NCI-H748 (cell line): Measurements from ENCODE around the gene TIMP4.
A peak's percentile ranks its signal among the peaks of the same experiment; 100 is the strongest.

ENCODE experiments used
- DNase-seq: peaks from one replicate; lab custom pipeline; 2025; ENCODE audit not compliant: unreplicated experiment; lab: John Stamatoyannopoulos, UW

The TIMP4 gene

DNA sequence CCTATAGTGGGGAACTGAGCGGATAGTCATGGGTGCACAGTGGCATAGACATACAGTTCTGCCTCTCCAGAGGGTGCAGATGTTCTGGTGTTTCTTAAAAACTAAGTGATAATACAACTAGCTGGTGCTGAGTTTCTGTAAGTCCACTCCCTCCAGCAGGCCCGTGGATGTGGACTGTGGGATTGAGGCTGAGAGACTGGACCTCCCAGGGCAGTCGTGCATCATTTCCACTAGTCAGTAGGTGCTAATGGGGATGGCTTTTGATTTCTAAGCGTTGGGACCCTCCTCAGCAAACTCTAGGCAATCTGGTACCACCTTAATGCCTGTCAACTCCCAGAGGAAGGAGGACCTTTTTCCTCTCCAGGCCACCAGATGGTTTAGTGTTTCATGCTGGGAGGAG is 27.3 kb upstream of the TIMP4 start:
- no peak for DNase-seq

DNA sequence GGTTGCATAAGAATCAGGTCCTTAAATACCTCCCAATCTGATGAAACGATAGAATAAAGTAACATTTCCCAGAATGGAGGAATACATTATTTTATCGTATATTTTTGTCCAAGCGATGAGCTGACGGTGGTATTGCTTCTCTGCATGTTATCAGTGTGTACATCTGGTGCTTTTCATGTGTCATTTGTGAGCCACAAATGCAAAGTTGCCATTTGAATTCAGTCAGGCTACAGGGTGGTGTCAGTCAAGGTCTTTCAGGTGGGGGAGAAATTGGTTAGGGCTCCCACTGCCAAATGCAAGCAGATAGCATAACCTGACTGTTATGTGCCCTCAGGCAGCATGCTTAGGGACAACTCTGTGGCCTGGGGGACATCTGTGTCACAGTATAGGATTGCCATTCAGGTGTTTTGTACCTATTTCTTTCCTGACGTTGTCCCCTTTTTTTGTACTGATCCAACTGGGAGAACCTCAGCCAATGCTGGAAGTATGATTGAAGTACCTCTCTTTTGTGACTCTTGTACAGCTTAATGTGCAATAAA is 26.5 kb upstream of the TIMP4 start:
- DNase-seq = no peak

DNA sequence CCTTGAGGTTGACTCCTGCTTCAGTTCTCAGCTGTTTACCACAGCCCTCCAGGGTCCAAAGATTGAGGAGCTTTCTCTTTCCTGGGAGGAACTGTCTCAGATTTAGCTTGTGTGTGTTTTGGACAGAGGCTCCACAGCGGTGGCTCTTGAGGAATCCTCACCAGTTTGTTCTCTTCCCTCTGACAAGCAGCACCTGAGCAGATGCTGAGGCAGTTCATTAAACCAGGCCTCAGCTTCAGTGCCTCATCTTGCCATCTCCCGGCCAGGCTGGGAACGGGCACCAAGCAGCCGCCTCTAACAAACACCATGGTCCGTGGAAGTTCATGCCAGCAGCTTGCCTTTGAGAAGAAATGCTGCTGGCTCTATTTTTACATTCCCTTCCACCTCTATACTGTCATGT is 25.8 kb upstream of the TIMP4 start:
- DNase-seq = no peak

DNA sequence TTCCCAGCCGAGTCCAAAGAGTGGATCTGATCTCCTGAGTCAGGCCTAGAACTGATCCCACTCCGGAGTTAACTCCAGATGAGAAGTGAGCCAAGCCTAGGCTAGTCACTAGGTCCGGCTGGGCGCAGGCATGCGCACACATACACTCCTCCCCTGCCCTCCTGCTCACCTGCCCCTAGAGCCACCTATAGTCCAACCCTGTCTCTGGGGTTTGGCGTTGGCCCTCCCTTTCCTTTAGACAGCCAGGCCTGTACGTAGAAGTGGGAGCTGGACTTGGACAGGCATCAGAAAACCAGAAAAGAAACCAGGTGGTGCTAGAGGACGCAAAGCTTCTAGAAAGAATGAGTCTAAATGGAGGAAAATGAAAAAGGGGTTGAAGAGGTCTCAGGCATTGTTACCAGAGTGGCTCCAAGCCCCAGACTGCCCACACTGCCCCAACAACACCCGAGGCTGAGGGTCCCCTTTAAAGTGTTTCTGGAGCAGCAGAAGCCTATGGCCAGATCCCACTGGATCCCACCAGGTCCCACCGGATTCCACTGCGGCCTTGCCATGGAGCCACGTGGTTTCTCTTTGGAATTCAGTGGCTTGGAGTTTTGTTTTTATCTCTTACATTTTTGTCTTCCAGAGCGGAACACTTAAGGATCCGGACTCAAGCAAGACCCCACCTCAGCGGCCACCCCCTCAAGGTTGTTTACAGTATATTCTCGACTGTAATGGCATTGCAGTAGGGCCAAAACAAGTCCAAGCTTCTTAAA is 24.2 kb upstream of the TIMP4 start:
- DNase-seq = no peak

DNA sequence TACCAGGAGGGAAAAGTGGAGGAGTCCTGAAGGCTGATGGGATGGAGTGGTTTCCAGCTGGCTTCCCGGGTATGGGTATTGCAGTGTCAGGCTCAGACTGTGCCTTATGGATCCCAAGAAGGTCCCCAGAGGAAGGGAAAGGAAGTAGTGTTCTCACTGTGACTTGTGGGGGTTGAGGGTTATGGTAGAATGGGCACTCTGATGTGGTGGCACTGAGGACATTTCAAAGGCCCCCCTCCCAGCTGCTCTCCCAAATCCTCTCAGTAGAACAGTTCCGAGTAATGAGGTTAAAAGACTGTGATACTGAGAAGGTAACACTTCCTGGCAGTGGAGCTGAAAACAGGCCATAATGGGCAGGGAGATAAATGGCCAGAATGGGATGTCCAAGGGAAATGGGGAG is 23.1 kb upstream of the TIMP4 start:
- no peak for DNase-seq

DNA sequence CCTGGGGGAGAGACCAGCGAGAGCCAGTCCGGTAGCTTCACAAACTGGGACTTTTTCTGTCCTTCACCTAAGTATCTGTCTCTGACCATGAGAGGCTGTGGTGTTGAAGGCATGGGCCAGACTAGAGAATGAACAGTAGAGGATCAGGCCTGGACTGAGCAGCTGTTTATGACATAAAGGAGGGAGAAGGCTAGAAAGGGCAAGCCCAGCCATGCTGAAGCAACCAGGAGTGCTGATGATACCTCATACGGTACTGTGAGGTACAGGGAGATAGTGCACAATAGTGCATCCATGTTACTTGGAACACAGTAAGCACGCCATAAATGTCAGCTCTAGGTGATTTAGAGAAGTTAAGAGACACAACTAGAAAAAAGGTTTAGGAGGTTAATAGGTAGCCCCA is 22.6 kb upstream of the TIMP4 start:
- DNase-seq = no peak

DNA sequence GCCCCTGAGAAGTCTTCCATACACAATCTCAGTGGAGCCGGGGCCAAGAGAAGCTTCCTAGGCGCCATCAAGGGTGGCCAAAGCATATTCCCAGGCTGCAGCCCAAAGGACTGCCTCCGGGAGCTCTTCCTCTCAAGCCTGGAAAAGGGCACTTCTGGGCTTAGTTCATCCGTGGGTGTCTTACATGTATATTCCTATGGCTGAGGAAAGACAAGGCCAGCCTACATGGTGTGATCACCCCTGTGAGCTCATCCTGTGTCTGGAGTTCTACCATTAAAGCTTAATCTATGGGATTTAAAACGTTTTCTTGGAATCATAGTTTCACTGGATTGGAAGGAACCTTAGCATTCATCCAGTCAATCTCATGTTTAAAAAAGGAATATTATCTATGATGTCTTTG is 21.9 kb upstream of the TIMP4 start:
- no peak for DNase-seq

DNA sequence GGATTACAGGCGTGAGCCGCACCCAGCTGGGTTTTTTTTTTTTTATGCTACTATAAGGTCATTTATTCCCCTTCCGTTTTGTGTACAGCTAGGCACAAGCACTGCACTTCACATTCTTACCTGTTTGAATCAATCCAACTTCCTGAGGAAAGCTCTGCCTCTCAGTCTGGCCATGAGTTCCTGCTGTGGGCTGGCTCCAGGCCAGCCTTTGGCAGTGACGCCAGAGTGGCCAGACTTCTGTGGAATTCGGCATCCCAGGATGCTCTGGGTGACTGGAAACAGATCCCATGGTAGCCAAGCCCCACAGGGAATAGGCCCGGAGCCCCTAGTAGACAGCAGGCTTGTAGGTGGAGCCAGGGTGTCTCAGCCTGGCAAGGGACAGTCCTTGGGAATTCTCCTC is 21.5 kb upstream of the TIMP4 start:
- no peak for DNase-seq

DNA sequence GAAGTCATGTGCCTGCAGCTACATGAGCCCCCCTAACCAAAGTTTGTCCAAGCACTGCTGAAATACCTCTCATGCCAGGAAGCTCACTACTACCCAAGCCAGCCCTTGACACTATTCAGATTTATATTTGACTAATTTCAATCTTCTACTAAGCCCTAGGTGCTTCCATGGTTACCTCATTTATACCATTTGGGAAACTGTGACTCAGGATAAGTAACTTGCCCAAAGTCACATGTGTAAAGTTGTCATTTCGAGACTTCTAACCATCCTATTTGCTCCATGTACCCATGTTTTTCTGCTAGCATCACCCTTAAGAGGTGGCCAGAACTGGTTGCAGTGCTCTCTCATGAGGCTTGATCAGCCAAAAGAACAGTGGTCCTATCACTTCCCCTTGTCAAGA is 20.7 kb upstream of the TIMP4 start:
- no peak for DNase-seq

DNA sequence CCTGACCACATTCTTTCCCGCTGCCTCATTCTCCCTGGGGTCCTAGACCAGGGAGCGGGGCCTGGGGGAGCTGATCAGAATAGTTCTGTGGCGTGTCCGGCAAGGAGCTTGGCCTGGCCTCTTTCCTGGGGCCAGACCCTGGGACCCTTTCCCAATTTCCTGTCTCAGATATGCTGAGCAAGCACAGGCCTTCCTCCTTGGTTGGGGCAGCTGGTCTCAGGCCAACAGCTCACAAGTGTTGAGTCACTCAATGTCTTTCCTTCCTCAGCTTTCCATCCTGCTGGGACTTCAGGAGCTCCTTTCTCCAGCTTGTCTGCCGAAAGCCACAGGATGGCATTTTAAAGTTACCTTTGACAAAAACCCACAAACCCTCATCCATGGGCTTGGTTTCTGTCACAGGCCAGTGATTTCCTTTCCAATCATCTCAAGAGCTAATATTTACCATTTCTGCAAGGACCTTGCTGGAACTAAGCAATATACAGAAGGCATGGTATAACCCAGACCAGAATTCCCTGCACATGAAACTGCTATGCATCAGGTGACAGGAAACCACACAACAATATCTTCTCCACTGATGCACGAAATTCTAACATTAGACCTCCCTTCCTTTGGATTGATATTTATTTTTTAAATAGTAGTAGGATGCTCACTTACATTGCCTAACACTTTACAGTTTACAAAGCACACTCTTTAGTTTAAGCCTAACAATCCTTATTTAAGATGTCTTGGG is 19.5 kb upstream of the TIMP4 start:
- DNase-seq = no peak

DNA sequence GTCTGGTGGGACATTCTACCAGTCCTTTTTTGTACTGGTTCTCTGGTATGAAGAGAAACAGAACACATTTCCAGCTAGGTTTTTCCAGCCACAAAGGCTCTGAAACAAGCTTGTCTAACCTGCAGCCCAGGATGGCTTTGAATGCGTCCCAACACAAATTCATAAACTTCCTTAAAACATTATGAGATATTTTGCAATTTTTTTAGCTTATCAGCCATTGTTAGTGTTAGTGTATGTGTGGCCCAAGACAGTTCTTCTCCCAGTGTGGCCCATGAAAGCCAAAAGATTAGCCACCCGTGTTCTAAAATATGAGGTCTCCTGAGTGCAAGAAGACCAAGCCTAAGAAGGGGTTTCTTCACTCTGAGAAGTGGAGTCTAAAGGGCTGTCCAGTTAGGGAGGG is 18.4 kb upstream of the TIMP4 start:
- DNase-seq = no peak

DNA sequence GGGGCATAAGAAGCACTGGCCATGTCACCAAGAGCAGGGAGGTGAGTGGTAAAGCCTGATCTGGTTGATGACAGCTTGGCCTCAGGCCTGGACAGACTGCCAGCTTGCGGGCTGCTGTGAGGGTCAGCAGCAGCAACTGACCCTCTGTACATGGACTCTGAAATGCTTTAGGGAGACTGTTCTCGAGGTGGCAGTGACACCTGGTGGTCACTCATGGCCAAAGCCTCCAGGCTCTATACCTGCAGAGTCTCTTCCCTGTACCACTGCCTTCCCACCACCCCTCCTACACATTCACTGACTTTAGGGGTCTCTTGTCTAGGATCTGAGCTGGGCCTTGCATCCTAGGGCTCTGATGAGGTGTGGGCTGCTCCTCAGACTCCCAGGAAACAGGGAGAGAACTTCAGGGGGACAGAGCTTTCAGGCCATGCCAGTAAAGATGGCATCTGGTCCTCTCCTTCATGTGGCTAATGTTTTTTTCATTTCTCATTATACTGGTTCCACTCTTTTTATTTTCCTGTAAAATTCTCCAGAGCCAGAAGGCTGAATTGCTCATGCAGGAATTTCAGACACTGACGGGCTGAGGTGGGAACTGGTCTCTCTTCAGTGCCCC is 17.2 kb upstream of the TIMP4 start:
- DNase-seq = peak; percentile 38

DNA sequence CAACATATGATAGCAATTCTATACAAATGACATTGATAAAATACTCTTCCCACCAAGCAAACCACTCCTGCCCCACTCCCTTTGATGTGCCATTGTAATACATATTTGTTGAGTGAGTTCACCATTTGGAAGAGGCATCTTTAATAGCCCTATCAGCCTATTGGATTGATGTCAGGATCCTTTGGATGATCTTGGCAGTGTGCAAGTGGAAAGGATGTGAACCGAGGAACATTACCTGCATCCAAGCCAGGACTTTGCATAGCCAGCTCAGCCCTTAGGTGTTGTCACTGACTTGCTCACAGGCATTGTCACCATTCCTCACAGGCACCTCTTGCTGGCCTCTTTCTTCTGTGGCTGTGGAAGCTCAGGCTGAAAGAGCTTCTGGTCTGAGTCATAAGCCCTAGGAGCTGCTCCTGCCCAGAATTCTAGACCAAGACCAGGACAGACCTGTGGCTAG is 16.5 kb upstream of the TIMP4 start:
- no peak for DNase-seq

DNA sequence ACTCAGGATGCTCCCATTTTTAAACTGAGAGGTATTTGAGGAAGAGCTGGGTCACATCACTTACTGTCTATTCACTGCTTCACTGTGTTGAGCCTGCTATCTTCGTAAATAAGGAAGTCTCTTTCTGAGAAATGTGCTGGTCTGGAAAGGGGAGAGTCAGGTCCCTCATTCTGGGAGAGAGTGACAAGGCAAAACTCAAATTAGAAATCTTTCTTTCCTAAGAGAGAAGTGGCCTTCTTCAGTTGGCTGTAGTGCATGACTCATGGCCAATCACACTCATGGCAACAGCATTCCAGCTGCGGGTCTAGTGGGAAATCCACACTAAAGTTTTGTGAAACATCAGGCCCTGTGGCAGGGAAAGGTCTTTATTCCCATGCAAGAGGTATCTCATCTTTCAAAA is 11.5 kb upstream of the TIMP4 start:
- no peak for DNase-seq

DNA sequence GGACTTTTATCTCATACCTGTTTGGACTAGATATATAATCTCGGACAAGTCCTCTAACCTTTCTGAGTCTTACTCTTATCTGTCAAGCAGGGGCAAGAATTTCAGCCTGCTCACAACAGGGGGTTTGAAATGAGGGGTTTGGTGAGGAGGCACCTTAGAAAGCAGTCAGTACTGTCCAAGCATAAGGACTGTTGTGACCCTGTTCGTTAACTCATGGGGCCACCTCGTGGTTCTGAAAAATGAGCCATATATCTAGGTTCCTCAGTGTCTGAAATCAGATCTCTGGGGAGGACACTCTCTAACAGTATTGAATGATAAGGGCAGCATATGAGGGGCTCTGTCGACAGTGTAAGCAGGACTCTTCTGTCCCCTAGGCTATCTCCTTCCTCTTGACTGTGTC is 7.2 kb upstream of the TIMP4 start:
- no peak for DNase-seq

DNA sequence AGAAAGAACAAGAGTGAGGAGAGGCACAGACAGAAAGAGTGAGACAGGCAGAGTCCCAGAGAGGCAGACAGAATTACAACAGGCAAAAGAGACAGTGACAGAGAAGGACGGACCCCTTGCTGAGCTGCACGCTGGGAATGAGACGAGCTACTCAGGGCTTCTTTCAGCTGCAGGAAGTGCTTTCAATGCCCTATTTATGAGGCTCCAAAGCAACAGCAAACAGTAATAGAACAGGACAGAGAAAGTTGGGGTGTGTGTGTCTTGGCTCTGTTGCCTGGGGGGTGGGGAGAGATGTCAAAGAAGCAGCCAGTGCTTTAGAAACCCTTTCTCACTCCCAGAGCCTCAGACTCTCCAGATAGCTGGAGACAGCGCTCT is 502 bp upstream of the TIMP4 start:
- DNase-seq = peak; percentile 13

DNA sequence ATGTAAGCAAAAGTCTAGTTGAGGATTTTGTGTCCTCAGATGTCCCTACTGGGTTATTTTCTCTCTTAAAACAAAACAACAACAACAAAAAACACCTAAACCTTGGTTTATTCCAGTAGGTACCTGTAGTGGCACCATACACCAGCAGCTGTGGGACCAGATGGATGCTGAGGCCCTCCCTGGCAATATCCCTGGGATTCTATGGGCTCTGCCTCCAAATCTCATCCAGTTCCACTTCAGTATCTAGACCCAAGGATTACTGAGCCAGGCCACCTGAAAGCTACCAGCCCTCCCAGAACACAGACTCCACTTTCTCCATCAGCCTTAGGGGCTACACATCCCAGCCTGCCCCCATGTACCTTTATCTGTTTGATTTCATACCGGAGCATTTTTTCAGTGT is 1.7 kb downstream of the TIMP4 start:
- DNase-seq = no peak

DNA sequence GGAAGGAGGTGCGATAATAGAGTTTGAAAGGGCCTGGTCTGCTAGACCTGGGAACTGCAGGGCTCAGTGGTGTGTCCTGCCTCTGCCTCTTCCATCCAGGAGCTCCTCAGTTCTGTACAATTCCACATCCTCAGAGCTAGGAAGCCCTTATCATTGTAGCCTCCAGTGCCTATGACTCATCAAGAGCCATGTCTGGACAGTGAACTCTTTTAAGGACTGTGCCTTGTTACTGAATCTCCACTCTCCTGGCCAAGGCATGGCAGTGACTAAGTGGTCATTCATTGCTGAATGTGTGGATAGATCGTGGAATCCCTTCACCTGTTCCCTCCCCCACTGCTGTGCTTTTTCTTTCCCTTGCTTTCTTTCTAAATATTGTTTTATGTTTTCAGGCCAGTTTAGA is 2.9 kb downstream of the TIMP4 start:
- DNase-seq = no peak

DNA sequence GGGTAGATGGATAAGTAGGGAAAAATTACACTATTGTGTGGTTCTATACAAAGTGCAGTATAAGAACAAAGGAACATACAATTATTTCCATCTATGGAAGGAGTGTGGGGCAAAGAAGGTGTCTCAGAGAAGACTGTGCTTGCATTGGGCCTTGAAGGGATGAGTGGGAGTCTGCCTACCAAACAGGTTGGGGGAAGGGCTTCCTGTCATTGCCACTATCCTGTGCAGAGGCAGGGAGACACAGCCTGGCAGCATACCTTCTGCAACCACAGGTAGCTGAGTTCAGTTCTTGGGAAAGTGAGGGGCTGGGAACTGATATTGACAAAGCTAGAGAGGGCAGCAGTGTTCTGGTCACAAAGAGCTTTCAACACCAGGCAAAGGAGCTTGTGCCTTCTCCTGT is 3.4 kb downstream of the TIMP4 start:
- no peak for DNase-seq

DNA sequence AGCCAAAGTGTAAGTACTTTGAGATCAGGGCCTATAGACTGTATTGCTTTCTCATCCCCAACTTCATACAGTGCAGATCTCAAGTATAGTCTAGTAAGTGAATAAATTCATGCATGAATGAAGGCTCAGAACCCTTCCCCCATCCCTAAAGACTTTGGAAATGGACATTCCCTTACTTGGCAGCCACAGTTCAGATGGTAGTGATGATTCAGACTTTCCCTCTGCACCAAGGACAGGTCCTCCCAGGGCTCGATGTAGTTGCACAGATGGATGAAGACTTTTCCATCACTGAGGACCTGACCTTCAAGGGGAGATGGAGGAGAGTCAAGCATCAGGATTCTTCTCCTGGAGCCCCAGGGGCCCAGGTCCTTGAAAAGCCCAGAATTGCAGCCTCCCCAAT is 4.6 kb downstream of the TIMP4 start:
- DNase-seq = no peak

DNA sequence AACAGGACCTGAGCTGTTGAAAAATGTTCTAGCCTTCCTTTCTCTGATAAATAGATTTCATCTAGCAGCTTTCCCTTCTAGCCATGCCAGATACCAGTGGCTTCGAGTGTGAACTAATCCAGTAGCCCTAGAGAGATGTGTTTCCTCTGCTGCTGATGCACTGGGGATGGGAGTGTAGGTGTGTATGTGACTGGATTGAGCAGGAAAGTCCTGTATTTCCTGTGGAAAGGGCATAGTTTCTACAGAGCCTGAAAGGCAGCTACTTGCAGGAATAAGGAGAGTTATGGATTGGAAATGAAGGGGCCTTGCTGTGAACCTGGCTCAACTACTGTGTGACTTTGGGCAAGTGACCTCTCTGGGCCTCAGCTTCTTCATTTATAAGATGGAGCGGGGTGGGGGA is 8.6 kb downstream of the TIMP4 start:
- no peak for DNase-seq

DNA sequence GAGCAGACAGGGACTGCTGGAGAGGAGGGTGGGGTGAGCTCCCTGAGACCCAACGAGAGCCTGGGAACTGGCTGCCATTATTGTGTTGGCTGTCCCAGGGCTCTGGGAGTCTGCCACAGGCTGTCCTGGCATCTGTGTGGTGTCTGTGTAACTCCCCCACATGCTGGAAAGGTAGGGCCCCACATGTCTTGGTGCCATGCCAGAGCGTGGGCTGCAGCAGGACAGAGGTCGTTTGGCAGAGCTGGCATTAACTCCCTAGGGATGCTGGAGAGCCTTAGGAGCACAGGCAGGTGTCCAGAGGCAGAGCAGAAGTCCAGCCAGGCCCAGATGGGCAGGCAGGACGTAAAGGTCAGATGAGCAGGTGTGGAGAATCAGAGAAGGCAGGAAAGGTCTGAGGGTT is 9.7 kb downstream of the TIMP4 start:
- DNase-seq = no peak
